ENCODE results near the gene SLC23A3.
A peak's percentile ranks its signal among the peaks of the same experiment; 100 is the strongest.

SLC23A3 gene

DNA sequence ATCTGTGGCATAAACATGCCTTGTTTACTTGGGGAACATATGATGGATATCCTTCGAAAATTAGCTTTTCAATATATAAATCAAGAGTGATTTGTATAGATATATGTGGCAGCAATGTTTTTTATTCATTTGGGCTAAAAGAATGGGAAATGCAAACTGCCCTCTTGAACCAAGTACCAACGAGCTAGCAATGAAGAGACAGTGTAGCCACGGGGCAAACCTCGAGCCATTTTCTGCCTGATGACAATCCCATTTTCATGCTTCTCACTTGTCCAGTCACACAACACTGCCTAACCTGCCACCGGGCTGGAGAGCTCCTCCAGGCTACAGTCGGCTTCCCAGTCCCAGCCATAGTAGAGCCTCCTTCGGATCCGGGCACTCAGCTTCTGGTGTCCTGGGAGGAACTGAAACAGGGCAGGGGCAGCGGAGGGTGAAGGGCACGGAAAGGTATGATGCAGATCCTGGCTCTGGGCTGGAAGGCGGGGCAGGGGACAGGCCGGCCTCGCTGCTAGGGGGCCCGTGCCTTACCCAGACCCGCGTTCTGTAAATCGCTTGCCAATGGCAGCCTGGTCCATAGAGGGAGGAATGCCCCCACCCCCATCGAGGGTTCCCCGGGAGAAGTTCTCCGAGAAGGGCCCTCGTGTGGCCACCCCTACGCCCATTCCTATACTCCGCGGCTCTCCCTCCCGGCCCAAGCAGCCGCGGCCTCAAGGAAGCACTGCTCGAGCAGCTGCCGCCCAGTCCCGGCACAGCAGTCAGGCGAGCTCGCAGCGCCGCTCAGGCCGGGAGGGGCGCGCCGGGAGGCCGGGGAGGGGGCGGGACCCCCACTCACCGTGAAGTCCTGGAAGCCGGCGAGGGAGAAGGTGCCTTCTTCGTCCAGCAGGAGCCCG, 6.3 kb upstream of the SLC23A3 start:
- DNase-seq (ENCODE audit: low spot score), result no peak

DNA sequence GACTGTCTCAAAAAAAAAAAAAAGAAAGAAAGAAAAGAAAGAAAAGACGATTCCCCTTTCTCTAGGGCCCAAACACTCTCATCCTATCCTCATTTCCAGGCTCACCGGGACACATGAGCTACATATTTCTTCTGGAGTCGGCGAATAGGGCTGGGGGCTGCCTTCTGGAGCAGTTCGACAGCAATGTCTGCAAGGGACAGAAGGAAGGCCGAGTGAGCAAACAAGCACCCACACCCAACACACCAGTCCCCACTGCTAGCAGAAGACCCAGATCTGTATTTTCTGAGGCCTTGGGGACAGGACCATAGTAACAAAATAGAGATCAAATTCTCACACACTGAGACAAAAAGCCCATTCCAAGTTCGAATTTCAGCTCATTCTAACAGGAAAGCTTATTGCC, 5.7 kb upstream of the SLC23A3 start:
- no peak for DNase-seq (ENCODE audit: low spot score)

DNA sequence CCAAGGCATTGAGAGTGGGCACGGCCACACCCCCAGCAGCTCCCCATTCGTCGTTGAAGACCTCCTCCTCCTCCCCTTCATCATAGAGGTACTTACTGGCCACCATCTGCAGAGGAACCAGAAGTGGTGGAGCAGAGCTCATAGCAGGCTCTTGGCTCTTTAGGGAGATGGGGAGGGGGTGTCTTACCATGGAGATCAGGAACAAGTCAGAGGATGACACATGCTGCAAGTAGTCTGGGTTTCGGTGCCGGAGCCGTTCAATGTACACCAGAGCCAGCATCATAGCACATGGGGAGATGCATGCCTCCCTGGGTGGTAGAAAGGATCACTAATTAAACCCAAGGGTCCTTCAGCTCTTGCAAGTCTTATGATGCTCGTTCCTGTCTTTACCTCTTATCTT, 5.0 kb upstream of the SLC23A3 start:
- no peak for DNase-seq (ENCODE audit: low spot score)

DNA sequence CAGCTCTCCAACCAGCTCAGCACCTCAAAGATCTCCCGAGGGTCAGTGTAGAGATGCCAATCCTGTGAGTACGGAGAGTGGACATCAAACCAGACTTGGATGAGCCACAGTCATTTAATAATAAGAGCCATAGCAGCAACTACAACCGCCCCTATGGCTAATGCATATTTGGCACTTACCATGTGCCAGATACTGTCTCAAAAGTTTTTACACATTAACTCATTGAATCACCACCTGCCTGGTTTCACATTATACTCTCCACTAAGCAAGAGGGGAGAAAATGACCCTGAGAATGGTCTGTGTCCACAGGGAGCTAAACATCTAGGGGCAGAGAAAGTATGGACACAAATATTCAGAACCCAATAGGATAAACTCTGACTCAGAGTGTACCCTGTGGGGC, 4.3 kb upstream of the SLC23A3 start:
- no peak for DNase-seq (ENCODE audit: low spot score)

DNA sequence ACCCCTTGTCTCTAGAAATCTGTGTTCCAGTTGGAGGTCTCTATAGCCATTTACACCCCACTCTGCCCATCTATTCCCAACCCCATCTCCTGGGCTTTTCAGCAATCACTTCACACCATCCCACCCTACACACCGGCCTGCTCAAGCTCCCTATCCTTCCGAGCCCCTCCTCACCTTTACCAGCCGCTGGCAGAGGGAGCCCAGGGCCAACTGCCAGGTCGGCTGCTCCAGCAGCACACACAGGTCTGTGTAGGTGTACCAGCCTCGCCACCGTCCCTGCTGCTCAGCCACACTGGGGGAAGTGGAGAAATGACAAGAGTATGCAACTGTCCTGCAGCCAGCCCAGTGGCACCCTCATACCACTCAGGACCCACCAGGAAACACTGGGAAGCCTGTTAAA, 3.3 kb upstream of the SLC23A3 start:
- no peak for DNase-seq (ENCODE audit: low spot score)

DNA sequence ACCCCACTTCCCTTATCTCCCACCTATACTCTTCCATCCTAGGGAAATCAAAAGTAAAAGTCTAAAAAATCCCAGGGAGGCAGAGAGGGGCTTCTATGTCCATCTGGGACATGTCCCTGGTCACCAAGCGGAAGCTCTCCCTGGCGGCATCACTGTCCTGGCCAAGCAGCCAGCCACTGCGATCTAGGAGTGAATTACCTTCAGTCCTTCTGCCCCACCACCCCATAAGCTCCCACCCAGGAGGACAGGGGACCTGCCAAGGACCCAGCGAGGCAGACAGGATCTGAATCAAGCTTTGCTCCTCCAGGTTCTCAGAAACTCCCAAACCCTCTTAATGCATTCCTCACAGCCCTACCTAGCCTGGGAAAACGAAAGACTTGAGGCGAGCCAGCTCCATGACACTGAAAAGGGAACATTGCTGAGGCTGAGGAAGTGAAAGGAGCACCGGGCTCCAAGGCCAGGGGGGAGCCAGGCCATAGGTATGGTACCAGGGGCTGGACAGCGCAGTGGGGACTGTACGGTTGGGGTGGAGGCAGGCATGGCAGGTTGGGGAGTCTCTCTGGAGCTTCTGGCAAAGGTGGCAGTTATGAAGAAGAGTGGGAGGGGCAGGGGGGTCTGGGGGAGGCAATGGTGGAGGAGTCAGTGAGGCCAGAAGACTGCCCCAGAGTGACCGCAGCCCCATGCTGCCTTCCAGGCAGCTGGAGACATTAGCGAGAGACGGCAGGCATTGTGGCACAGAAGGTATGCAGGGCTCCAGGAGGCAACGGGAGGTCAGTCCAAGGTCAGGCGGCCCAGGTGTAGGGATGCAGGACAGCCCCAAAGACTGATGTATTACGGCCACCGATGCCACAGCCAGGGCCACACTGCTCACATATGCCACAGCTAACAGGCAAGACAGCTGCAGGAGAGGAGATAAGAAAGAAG, 2.7 kb upstream of the SLC23A3 start:
- DNase-seq (ENCODE audit: low spot score), result no peak

DNA sequence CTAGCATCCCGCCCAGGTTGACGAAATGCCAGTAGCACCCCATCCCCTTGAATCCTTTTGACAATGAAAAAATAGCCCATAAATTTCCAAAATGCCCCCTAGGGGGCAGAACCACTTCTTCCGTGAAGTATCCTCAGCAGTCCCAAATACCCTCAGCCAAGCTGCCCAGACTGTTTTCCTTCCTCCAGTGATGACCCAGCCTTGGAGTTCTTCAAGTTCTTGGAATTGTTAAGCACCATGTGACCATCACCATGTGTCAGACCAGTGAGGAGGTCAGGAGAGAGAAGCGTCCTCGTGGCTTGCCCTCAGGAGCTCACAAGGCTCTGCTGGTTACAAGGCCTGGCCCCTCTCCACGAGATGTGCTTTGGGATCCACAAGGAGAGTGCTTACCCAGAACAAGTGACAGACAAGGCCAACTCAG, 1.4 kb upstream of the SLC23A3 start:
- no peak for DNase-seq (ENCODE audit: low spot score)

DNA sequence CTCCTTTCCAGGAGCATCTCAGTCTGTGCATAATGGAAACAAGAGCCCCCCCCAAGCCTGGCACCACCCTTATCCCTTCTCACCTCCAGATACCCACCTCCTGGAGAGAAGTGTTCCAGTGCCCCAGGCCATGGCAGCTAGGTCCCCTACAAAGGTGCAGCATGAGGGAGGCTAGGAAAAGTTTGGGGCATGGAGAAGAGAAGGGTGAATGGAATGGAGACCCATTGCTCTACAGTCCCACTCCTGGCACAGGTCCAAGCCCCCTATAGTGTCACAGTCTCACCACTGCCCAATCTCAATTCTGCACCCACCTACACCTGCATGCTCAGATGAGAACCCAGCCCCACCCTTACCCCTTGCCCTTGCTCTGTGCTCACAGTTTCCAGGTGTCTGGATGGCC, 897 bp downstream of the SLC23A3 start:
- no peak for DNase-seq (ENCODE audit: low spot score)

DNA sequence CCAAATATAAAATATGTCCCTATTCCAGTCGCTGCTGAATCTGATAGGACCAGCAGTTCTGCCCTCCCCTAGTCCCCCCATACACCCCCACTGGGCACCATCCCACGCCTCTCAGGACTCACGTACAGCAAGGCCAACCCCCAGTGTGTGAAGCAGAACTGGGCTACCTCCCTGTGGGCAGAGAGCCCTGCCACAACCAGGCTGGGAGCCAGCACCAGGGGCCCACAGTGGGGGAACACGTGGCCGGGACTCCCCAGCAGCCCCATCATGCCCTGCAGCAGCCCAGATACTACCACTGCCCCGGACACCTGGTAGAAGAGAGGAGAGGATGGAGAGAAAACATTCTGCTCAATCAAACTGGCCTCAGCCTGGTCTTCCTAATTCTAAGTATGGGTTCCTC, 1.3 kb downstream of the SLC23A3 start:
- DNase-seq (ENCODE audit: low spot score), result no peak

DNA sequence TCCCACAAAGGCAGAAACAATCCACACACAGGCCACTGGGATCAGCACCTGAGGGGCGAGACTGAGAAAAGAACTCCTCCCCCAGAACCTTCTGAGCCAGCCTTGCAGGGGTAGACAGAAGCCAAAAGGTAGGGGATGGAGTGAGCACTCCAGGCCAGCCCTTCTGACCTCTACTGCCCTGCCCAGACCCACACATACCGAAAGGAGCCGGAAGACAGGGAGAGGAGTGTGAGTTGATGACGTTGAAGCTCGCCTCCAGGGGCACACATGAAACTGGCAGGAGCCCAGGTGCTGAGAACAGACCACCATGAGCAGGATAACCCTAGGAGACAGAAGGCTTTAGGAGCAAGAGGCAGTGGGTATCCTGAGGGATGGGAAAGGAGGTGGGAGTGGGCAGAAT, 1.8 kb downstream of the SLC23A3 start:
- no peak for DNase-seq (ENCODE audit: low spot score)

DNA sequence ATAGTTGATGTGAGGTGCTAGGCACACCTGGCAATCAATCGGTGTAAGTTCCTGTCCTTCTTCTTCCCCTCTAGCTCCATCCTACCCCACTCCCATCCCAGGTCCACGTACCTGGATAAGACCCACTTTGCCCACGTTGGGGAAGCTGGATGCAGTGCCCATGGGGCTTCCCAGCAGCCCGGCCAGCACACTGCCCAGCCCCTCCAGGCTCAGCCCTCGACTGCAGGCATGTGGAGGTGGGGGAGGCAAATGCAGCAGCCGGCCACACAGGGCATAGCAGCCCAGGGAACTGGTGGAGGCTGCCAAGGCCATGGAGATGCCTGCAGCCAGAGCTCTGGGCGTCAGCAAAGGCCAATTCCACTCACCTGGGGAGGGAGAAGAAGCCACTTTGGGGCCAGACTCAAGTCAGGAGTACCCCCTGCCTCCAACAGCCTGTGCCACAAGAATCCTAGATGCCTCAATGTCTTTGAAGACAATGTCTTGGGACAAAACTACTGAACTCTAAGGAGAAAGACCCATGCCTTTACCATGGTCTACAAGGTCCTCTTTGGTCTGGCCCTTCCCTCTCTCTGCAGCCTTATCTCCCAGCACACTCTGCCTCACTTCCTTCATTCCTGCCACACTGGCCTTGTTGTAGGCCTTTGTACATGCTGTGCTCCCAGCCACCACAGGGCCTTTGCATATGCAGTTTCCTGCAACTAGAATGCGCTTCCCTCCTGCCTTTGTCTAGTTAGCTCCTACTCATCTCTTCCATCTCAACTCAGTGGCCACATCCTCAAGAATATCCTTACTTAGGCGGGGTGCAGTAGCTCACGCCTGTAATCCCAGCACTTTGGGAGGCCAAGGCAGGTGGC, 4.5 kb downstream of the SLC23A3 start:
- no peak for DNase-seq (ENCODE audit: low spot score)

DNA sequence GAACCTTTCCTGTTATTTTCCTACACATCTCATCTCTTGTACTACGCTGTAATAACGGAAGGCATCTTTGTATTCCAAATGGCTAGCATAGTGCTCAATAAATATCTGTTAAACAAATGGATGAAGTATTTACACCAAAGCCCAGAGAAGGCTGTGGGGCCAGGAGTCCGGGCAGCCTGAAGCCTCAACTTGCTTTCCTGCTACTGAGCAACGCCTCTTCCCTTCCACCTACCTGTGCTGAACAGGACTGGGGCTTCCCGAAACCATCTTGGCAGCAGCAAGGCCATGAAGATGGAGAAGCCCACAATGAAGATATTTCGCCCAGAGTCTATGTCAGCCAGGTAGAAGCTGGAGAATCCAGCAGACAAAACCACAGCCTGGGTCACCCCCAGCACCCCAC, 6.7 kb downstream of the SLC23A3 start:
- no peak for DNase-seq (ENCODE audit: low spot score)

DNA sequence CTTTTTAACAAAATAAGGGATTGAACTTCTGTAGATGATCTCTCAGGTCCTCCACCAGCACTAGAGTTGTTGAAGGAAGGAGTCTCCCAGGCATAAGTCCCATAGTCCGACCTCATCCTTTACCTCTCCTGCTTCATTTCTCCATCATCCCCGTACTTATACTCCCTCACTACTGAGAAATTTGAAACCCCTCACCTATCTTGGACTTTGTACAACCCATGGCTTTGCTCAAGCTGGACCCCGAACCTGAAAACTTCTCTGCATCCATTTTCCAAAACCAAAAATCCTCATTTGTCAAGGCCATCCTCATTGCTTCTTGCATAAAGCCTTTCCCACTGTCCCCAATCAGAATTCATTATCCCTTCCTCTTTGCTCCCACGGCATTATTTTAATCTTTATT, 8.7 kb downstream of the SLC23A3 start:
- no peak for DNase-seq (ENCODE audit: low spot score)

DNA sequence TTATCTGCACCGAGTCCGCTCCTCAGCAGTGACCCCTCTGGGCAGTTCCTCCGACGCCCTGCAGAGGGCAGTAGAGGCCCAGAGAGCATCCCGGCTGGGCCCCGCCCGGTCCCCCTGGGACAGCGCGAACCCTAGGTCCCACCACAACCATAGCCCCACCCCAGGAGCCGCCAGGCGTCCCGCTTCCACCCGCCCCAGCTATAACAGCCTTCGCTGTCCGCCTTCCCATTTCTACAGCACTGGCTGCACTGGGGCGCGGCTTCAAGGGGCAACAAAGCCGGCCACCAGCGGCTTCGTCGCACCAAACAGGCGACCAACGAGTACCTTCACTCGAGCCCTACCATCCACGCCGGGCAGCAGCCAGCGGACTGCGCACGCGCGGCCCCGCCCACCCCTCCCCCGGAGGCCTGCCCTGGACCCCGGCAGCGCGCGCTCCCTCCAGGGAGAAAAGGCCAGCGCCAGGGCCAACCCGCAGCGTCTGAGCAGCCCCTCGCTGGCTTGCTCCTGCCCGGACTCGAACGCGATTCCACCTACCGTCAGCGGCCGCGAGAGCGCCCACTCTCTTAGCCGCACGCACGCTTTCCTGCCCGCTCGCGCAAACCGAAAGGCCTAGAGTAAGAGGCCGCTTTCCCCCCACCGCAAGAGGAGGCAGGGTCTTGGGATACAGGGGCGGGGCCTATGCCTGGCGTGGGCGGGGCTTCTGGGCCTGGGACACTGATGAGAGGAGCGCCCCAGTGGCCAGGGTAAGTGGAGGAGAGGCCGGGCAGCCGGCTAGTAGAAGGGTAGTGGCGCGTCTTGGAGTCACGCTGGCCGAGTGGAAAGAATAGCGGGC, 9.4 kb downstream of the SLC23A3 start, which contains the start of gene NHEJ1:
TSS of gene NHEJ1 (minus strand) at position 630 of the 832 bp plus-strand sequence. CDS start 2,453 bp downstream, outside the sequence.
- peak; percentile 97 for DNase-seq (ENCODE audit: low spot score)

DNA sequence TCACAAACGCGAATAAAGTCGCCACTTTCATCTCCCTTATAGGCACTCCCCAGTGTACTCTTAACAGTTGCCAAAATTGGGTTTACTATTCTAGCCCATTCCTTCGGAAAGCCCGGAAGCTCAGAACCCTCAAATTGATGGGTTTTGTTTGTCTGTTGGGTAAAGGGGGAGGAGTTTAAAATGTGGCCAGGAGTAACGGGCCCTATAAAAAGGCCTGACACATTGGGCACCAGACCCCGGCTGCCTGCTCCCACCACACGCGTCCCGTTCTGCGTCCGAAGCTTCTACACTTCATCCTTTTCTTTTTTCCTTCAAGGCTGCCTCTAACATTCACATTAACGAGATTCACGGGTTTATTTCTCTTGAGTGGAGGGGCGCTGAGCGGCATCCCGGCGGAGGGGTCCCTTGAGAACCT, 10.1 kb downstream of the SLC23A3 start:
- no peak for DNase-seq (ENCODE audit: low spot score)

DNA sequence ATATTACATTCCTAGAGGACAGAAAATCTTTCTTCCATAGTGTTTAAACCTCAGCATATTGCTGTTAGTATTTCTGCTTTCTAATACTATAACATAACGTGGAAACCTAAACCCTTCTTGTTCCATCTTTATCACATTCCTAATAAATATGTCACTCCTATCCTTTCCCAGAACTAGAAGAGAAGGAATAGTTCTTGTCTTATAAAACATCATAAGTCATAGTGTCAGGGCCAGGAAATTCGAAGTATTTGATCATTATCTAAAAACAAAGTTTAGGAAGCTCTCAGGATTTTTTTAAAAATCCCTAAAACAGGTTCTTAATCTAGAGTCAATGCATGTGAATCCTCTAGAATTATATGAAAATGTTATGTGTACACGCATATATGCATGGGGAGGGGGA, 11.2 kb downstream of the SLC23A3 start:
- no peak for DNase-seq (ENCODE audit: low spot score)

DNA sequence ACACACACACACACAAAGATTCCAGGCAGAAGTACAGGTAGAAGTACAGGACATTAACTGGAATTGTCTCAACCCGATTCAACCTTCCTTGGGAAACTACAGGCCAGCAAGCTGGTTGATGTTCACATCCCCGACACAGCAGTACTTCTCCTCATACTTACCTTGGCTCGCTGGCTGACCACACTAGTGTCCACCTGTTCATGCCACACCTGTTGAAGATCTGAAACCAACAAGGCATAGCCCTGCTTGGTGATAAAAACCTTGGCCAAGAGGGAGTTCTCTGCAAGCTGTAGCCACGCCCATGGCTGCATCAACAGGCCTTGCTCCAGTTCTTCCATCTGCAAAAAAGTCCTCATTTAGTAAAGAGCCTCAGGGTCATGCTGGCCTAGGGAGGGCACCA, 11.8 kb downstream of the SLC23A3 start:
- DNase-seq (ENCODE audit: low spot score), result no peak

DNA sequence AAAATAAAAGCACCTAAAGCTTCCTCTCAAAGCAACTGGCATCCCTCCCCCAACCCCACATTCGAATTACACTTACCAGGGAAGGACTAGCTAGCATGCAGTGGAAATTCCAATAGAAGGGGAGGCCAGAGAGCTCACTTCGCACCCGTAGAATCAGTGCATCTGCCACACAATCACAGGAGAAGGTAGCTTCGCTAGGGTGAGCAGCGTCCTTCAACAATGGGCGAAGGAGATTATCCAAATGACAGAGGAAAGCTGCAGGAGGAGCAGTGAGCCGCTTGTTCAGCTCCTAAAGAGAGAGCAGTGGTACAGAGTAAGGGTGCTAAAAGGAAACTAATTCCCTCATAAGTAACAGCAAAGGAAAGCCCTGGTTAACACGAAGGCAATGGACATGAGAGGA, 12.4 kb downstream of the SLC23A3 start:
- no peak for DNase-seq (ENCODE audit: low spot score)

DNA sequence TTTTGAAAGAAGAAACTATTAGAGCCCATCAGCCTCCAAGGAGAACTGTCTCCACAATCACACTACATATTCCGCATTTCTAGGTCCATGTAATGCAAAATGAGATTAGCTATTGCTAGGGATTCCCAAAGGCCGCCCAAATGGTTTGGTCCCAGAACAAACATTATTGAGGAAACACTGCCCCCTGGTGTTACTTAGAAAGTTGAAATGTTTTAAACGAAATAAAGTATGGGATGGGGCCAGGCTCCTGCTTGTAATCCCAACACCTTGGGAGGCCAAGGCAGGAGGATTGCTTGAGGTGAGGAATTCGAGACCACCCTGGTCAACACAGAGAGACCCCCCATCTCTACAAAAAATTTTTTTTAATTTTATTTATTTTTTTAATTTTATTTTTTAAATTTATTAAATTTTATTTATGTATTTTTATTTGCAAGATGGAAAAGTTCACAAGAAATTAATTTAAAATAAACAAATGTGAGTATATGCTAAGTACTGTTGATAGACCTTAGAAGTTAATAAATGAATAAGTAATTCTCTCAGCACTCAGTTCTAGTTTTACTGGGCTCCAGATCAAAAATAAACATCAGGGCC, 14.7 kb downstream of the SLC23A3 start:
- DNase-seq (ENCODE audit: low spot score), result no peak

DNA sequence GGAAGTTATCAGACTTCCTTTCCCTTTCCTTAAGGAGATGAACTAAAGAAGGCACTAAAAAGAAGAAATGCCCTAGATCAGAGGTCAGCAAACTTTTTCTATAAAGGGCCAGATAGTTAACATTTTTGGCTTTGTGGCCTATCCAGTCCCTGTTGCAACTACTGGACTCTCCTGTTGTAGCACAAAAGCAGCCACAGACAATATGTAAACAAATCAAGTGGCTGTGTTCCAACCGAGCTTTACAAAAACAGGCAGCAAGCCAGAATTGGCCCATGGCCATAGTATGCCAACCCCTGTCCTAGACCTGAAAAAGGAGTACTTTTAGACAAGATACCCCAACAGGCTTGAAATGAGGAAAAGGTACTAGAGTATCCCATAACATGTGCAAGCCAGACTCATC, 20.2 kb downstream of the SLC23A3 start:
- DNase-seq (ENCODE audit: low spot score), result no peak

DNA sequence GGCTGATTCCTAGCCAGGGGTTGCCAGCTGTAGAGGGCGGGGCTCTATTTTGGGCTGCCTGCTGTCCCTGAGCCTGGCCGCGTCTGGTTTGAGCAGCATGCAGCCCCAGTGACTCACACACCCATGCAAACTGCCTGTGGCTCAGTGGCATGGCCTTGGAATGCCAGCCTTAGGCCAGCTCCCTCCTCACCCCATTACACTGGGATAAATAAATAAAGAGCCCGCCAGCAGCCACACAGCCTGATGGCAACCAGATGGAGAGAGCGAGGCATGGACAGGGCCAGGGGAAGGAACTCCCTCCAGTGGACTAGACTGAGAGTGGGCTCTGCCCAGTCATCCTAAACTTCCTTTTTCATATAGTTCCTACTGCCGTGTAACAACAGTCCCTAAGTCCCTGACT, 27.5 kb downstream of the SLC23A3 start:
- no peak for DNase-seq (ENCODE audit: low spot score)
